Astrocyte (in vitro differentiated cells and primary cell): ENCODE results near the gene CHRNB2.

Source experiments
- EZH2 ChIP-seq: IDR thresholded peaks from 2 replicates; pipeline ENCODE4 v1.6.1; 2012; ENCODE audit warnings: mild to moderate bottlenecking, low read length, inconsistent platforms; ENCODE audit not compliant: insufficient read depth
- TF ChIP-seq, protein P1 (sequence below): IDR thresholded peaks from 2 replicates; pipeline ENCODE4 v1.5.1; 2011; ENCODE audit warnings: low read depth, mild to moderate bottlenecking, inconsistent platforms, low read length, moderate library complexity; ENCODE audit not compliant: insufficient read depth

GRCh38 chr1:154586231-154586630, 18.7 kb downstream of the CHRNB2 start:
- TF ChIP-seq, protein P1, sequence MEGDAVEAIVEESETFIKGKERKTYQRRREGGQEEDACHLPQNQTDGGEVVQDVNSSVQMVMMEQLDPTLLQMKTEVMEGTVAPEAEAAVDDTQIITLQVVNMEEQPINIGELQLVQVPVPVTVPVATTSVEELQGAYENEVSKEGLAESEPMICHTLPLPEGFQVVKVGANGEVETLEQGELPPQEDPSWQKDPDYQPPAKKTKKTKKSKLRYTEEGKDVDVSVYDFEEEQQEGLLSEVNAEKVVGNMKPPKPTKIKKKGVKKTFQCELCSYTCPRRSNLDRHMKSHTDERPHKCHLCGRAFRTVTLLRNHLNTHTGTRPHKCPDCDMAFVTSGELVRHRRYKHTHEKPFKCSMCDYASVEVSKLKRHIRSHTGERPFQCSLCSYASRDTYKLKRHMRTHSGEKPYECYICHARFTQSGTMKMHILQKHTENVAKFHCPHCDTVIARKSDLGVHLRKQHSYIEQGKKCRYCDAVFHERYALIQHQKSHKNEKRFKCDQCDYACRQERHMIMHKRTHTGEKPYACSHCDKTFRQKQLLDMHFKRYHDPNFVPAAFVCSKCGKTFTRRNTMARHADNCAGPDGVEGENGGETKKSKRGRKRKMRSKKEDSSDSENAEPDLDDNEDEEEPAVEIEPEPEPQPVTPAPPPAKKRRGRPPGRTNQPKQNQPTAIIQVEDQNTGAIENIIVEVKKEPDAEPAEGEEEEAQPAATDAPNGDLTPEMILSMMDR: no peak
- TF ChIP-seq EZH2: no peak
